Stimulated activated naive CD8-positive, alpha-beta T cell treated with anti-CD3 and anti-CD28 coated beads, Interleukin-15, amount 100 ng/mL, for 72 hours (primary cell): ENCODE results near the gene SRGAP2C.
"Not testable (repeated sequence)": the region's sequence is repeated elsewhere in the genome, so short reads cannot be mapped to it uniquely, and the experiment has no call there.

ENCODE experiments used
- ATAC-seq: fragments of 150-1000 bp; cut with Tn5 transposase; 2 replicates; pipeline ENCODE4 v1.10.0; 2021; ENCODE audit warnings: mild to moderate bottlenecking, moderate library complexity
- DNase-seq, 2 donors: peaks; one replicate each; pipeline ENCODE4 v3.0.0; 2021 to 2022
- H3K27ac Mint-ChIP-seq, 2 donors: one replicate each; pipeline ENCODE4 v1.8.0; 2022; ENCODE audit warnings: mild to moderate bottlenecking in 2 of 2, mixed read lengths in 2 of 2, moderate library complexity in 2 of 2
- H3K27me3 Mint-ChIP-seq: one replicate; pipeline ENCODE4 v1.8.0; 2022; ENCODE audit warnings: mixed read lengths
- H3K4me1 Mint-ChIP-seq: one replicate; pipeline ENCODE4 v1.8.0; 2022; ENCODE audit warnings: mild to moderate bottlenecking, mixed read lengths
- H3K4me3 Mint-ChIP-seq, 2 donors: one replicate each; pipeline ENCODE4 v1.8.0; 2022; ENCODE audit warnings: mild to moderate bottlenecking in 2 of 2, mixed read lengths in 2 of 2, moderate library complexity in 1 of 2
- H3K9me3 Mint-ChIP-seq, 2 donors: one replicate each; pipeline ENCODE4 v1.8.0; 2022; ENCODE audit warnings: mixed read lengths in 2 of 2

The SRGAP2C gene

DNA sequence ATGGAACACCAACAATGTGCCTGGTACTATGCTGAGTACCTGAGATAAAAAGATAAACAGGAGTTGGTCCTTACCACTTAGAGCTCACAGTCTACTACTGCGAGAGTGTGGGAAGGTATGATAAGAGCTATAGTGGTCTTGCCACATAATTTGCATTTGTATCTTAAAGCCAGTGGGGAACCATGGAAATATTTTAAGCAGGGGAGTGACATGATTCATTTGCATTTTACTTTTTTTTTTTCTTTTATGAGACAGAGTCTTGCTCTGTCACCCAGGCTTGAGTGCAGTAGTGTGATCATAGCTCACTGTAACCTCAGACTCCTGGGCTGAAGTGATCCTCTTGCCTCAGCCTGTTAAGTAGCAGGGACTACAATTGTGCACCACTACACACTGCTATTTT, 53.6 kb downstream of the SRGAP2C start:
- ATAC-seq = peak; percentile 95

DNA sequence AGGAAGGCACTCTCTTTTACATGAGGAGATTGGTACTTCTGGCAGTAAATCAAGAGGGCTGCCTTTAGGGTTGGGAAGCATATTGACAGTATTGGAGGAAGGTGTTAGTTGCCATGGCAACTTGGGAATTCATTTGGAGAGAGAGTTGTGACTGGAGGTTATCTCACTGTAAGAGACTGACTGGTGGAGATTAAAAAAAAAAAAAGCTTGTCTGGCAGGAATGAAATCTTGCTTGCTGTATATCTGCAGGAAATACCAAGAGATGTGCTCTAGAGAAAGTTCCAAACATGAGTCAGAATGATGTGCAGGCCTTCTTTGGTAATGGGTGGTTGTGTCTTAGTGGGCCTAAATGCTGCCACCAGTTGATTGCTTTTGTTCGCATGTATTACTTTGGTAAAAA, 59.1 kb downstream of the SRGAP2C start:
- H3K4me3 Mint-ChIP-seq, H3K27me3 Mint-ChIP-seq, H3K4me1 Mint-ChIP-seq, DNase-seq, ATAC-seq, H3K9me3 Mint-ChIP-seq, H3K27ac Mint-ChIP-seq: not testable (repeated sequence)

More for the DNA sequence above, 53.6 kb downstream of the SRGAP2C start:
- H3K9me3 Mint-ChIP-seq, H3K4me3 Mint-ChIP-seq, H3K27me3 Mint-ChIP-seq, H3K4me1 Mint-ChIP-seq, H3K27ac Mint-ChIP-seq: not testable (repeated sequence)
- DNase-seq = peak; percentile 5 to 14

DNA sequence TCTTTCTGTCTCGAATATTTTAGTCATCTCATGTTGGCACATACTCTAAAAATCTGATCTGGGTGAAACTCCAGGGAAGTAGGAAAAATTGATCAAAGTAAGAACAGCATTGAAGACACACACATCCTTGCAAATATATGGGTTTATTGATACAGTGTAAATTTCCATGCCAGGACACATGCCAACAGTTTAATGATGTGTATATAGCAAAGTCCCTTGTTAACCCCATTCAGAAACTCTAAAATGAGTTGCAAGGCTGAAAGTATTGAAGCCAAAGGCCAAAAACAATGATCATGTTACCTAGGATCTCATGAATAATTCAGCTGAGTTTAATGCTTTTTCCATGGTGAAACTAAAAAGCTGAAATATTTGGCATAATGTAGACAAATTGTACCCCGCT, 61.6 kb downstream of the SRGAP2C start:
- DNase-seq, H3K4me1 Mint-ChIP-seq, H3K27me3 Mint-ChIP-seq, H3K9me3 Mint-ChIP-seq, H3K27ac Mint-ChIP-seq, ATAC-seq, H3K4me3 Mint-ChIP-seq: not testable (repeated sequence)

DNA sequence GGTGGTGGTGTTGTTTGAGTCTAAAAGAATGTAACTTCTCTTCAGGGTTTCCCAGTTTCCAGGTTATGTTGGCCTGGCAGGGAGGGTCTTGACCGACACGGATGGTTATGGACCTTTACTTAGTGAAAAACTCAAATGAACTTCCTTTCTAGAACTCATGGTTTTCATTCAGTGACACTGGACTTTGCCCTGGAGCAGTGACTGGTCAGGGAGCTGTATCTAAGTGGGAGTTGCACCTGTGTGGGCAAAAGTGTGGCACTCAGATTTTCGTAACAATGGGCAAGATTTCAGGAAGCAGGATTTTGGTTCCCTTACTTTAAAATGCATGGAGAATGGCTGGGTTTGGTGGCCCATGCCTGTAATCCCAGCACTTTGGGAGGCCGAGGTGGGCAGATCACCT, 67.9 kb downstream of the SRGAP2C start:
- not testable (repeated sequence) for H3K4me3 Mint-ChIP-seq, H3K27me3 Mint-ChIP-seq, H3K9me3 Mint-ChIP-seq, ATAC-seq, H3K4me1 Mint-ChIP-seq, DNase-seq, H3K27ac Mint-ChIP-seq

DNA sequence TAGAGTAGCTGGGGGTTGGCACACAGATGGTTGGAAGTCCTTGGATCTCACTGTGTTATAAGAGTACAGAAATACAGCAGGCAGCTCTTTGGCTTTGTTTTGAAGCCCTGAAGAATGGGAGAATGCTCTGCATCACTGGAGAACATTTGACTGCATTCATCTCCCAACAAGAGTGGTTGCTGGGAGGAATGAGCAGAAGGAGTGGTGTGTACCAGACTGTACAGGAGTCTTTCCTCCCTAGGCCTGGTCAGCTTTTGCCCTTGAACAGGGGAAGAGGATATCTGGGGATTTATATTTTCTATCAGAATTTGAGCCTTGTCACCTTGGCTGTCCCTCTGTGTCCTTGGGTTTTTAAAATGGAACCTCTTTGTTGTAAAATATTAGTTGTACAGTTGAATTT, 69.8 kb downstream of the SRGAP2C start:
- not testable (repeated sequence) for H3K27me3 Mint-ChIP-seq, DNase-seq, ATAC-seq, H3K4me3 Mint-ChIP-seq, H3K4me1 Mint-ChIP-seq, H3K27ac Mint-ChIP-seq, H3K9me3 Mint-ChIP-seq

DNA sequence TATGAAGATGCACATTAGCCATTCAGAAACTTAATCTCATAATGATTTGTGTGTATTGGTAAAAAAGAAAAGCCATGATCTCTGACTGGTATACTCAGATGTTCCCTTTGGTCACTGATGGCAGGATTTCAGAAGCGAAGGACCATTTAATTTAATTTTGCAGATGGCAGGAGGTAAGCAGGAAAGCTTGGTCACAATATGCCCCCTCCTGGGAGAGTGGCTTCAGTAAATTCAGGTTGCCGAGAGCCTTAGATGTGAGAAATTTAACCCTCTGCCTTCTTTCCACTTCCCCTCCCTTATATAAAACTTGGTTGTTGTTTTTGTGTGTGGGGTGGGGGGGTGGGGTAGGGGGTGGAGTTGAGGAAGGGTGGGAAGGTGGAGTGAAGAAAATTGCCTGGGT, 72.9 kb downstream of the SRGAP2C start:
- DNase-seq, ATAC-seq, H3K27ac Mint-ChIP-seq, H3K4me3 Mint-ChIP-seq, H3K4me1 Mint-ChIP-seq, H3K27me3 Mint-ChIP-seq, H3K9me3 Mint-ChIP-seq: not testable (repeated sequence)

DNA sequence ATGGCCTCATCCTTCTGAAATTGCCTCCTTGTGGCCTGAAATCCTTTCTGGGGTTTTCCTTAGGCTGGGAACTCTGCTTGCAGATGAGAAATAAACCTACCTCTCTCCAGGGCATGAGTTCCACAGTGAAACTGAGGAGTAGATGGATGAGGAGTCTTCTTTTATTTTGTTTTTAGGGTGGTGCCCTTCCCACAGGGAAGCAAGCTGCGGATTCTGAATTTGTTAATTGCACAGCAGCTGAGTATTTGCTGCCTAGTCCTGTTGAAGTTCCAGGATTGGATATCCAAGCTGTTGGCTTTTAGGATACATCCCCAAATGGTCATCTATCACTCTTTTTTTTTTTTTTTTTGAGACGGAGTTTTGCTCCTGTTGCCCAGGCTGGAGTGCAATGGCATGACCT, 73.4 kb downstream of the SRGAP2C start:
- DNase-seq, H3K27ac Mint-ChIP-seq, ATAC-seq, H3K27me3 Mint-ChIP-seq, H3K9me3 Mint-ChIP-seq, H3K4me3 Mint-ChIP-seq, H3K4me1 Mint-ChIP-seq: not testable (repeated sequence)

DNA sequence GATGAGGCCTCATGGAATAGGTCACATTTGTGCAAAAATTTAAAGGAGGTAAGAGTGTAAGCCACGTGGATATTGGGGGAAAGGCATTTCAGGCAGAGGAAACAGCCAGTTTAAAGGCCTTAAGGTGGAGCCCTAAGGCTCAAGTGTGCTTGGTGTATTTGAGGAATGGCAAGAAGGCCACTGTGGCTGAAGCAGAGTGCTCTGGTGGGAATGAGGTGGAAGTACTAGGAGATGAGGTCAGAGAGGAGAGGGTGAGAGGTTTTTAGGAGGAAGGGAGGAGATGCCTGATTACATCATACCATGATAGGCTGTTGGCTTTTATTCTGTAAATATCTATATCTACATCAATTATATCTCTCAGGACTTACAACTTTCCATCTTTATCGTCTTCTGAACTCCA, 75.4 kb downstream of the SRGAP2C start:
- H3K4me1 Mint-ChIP-seq, H3K27me3 Mint-ChIP-seq, H3K9me3 Mint-ChIP-seq, ATAC-seq, H3K4me3 Mint-ChIP-seq, DNase-seq, H3K27ac Mint-ChIP-seq: not testable (repeated sequence)

DNA sequence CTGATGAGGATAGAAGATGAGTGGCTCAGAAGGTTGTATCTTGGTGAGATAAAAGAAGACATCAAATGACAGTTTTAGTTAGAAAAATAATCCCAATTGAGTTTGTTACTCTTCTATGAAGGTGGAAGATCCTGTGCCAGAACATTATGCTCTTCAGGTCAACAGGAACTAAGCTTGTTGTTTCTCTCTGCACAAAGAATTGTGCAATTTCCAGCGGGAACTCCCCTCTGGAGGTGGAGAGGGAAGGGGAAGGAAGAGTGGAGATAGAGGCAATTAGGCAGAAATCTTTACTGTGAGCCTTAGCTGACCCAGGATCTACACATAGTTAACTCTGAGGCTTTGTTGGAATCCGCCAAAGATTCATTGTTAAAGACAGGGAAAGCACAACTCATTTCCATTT, 77.4 kb downstream of the SRGAP2C start:
- not testable (repeated sequence) for ATAC-seq, H3K4me1 Mint-ChIP-seq, H3K27ac Mint-ChIP-seq, H3K9me3 Mint-ChIP-seq, H3K4me3 Mint-ChIP-seq, H3K27me3 Mint-ChIP-seq, DNase-seq

DNA sequence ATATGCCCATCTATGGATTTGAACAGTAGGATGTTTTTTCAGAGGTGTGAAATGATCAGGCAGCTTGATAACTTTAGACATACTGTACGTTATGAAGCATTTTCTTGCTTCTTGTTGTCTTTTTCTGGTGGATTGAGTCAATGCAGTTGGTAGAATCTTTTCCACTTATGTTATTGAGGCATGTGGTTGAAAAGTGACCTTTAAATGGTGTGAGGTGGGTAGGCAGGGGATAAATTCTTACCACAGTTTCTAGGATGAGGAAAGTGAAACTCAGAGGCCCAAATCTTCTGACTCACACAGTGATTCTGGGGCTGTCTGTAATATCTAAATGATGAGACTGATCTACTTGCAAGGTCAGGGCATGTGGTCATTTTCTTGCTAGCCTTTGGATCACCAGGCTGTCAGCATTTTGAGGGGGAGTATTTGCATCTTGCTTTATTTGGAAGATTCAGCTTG, 79.0 kb downstream of the SRGAP2C start:
- ATAC-seq (peak; percentile 96), DNase-seq (peak; percentile 43 to 63)
- not testable (repeated sequence) for H3K27me3 Mint-ChIP-seq, H3K4me3 Mint-ChIP-seq, H3K9me3 Mint-ChIP-seq, H3K27ac Mint-ChIP-seq
- H3K4me1 Mint-ChIP-seq = peaks cover 11% of the 10 kb centered on the region

DNA sequence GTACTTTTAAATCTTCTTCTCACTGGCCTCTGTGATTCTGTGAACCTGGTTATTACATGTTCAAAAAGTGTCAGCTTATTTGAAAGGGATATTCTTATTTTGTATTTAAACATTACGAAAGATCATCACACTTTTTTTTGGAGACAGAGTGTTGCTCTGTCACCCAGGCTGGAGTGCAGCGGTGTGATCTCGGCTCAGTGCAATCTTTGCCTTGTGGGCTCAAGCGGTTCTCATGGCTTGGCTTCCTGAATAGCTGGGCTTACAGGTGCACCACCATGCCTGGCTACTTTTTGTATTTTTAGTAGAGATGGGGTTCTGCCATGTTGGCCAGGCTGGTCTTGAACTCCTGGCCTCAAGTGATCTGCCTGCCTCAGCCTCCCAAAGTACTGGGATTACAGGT, 82.3 kb downstream of the SRGAP2C start:
- H3K9me3 Mint-ChIP-seq, DNase-seq, H3K27ac Mint-ChIP-seq, H3K27me3 Mint-ChIP-seq, ATAC-seq, H3K4me3 Mint-ChIP-seq: not testable (repeated sequence)
- H3K4me1 Mint-ChIP-seq = peaks cover 15% of the 10 kb centered on the region

DNA sequence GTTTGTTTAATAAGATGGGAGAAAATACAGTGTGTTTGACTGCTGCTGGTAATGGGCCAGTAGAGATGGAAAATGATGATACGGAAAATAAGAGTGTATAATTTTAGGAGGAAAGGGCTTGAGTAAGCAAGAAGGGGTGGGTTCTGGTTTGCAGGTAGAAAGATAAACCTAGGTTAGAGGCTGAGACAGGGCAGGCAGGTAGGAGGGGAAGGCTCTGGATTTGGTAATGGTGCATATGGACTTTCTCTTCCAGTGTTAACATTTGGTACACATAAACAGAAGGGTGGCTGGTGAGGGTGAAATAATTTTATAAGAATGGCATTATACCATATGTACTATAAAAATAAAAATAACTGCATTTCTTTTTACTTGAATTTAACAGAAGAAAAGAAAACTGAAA, 84.5 kb downstream of the SRGAP2C start:
- H3K4me1 Mint-ChIP-seq = peaks cover 13% of the 10 kb centered on the region
- not testable (repeated sequence) for DNase-seq, H3K27ac Mint-ChIP-seq, H3K4me3 Mint-ChIP-seq, H3K9me3 Mint-ChIP-seq, H3K27me3 Mint-ChIP-seq, ATAC-seq

DNA sequence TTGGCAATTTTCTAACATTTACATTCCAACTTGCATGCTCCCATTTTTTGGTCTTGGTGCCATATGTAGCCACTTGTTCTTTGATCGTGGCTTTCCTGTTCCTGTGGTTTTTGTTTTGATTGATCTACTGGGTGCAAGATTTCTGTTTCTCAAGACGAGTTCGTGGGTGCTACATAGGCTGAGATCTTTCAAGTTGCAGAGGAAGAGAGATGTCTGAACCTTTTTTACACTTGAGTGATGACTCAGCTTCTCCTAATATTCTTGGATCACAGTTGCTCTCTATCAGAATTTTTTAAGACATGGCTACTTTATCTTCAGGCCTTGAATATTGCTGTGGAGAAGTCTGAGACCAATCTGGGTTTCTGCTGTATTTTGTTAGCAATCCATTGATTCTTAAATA, 85.2 kb downstream of the SRGAP2C start:
- ATAC-seq = peak; percentile 75
- peak overlapping the region in 1 of 2 donors; percentile 88 for H3K27ac Mint-ChIP-seq
- not testable (repeated sequence) for DNase-seq, H3K27me3 Mint-ChIP-seq, H3K9me3 Mint-ChIP-seq
- H3K4me1 Mint-ChIP-seq = peaks cover 12% of the 10 kb centered on the region
- H3K4me3 Mint-ChIP-seq = peak overlapping the region; percentile 74 to 85

DNA sequence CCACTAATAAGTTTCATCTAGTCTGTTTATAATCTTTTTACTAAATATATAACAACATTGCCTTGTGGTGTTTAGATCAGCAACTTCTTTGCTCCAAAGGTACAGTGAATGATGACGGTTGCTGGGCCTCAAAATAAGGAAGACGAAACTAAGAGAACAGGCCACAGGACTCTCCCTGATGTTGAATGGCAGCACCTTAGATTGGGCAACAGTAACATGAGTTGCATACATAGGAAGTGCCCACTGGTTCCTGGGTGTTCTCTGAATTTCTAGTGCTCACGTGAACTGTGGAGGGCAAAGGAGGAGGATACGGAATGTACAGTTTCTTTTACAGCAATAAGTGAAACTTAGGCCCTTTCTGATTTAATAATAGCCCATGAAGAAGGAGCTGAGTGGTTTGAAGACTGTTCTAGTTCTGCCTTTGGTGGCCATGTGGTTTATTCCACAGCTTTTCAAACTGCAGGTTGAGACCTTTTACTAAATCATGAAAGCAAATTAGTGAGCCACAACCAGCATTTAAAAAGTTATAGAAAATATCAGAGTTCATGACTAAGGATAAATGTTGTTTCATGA, 86.5 kb downstream of the SRGAP2C start:
- not testable (repeated sequence) for H3K4me3 Mint-ChIP-seq, H3K9me3 Mint-ChIP-seq, DNase-seq, H3K27ac Mint-ChIP-seq, H3K27me3 Mint-ChIP-seq
- H3K4me1 Mint-ChIP-seq = peaks cover 13% of the 10 kb centered on the region
- ATAC-seq = peak; percentile 65

DNA sequence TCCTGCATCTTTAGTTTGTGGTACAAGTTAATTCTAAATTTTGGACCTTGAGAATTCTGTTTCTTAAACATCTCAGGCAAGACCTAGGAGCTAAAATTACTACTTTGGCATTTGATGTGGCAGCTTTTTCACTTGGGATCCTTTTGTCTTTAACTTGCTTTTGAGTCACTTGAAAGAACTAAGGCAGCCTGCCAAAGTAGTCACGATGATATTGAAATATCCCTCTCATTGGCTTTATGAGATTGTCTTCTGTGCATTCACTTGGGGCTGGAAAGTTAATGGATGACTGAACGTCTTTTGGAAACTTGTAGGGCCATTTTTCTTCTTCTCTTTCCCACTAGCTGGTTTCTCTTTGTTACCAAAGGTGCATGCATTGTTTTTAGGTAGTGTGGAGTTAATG, 90.7 kb downstream of the SRGAP2C start:
- ATAC-seq, H3K4me1 Mint-ChIP-seq, H3K27me3 Mint-ChIP-seq, DNase-seq, H3K27ac Mint-ChIP-seq, H3K9me3 Mint-ChIP-seq, H3K4me3 Mint-ChIP-seq: not testable (repeated sequence)

DNA sequence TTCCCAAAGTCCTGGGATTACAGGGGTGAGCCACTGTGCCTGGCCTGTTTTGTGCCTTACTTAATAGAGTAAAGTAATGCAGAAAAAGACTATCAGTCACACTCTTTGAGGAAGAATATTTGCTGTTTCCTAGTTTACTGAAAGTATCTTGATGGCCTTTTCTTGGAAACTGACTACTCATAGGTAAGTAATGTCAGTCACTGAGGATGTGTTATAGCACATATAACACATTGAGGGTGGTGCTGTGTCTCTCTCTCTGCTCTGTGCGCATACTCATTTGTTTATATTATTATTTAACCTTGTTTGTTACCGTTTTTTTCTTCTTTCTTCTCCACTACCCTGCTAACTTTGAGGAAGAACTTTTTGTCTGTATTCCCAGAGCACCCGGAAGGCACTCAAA, 93.4 kb downstream of the SRGAP2C start:
- not testable (repeated sequence) for H3K27me3 Mint-ChIP-seq, H3K27ac Mint-ChIP-seq, DNase-seq, H3K4me1 Mint-ChIP-seq, H3K4me3 Mint-ChIP-seq, H3K9me3 Mint-ChIP-seq
- peak; percentile 50 for ATAC-seq
